Cerebellar cortex (tissue), 1 donor: ENCODE results near the gene BCL11A.

ENCODE experiments used
- DNase-seq: peaks from one replicate; pipeline ENCODE4 v3.0.0-alpha.2; 2015; ENCODE audit warnings: low spot score

Gene BCL11A

DNA sequence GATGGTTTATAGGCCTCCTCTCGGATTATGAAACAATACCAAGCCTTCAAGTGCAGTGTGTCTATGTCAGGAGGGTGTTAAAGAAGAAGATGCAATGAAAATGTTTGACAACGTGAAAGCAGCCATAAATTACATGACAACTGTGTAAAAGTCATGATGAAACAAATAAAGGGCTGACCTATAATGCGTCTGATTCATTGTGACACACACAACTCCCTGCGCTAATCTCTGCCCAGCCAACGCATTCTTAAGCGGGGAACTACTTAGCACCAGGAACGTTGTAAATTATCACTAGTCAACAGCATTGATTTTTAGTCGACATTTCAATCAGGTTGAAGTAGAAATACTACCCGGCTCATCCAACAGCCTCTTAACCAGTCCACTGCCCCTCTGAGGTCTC lies 26.8 kb downstream of the BCL11A start:
- DNase-seq, result no peak

DNA sequence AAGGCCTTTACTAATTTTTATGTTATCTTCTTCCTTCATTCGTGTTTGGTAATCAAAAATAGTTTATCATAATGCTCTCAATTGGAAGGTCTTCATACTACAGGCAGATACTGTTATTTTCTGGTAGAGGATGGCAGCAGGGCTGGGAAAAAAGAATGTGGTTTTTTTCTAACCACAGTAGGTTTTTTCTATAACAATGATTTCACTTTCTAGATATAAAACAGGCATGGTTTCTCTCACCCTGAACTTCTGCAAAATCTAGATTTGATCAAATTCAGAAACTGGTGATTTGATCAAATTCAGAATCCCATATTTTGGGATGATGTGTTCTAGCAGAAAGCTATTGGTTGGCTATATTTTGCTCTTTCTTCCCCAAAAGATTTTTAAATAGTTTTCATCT lies 27.6 kb downstream of the BCL11A start:
- no peak for DNase-seq

DNA sequence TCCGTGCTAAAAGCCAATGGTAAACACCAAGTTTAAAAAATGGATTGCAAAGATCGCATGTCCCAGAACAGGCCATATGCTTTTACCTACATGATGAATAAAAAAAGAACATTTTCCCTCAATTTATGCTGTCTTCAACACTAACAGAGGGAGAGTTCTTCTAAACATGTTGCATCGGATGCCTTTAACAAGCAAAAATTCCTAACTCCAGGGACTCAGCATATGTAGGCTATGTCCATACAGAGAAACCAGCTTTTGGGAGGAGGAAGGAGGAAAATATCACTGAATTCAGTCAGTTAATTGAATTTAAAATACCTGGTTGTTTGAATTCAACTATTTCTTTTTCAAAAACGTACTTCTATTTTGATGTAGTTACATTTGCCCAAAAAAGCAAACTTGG lies 28.6 kb downstream of the BCL11A start:
- no peak for DNase-seq

DNA sequence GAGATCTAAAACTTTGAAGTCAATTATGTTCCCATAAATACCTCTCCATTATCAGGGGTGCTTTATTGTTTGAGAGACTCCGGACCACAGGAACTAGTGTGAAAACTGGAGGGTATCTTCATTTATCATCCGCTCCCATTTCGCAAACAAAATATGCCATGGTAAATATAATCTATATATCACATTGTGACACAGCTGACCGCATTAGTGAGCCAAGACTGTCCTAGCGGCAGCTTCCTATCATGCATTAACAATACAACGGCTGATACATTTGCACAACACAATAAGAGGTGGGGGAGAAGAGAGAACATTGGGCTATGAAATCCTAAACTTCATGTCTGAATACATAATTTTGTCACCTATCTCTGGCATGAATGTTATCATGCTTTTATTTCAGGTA lies 29.5 kb downstream of the BCL11A start:
- DNase-seq, result no peak

DNA sequence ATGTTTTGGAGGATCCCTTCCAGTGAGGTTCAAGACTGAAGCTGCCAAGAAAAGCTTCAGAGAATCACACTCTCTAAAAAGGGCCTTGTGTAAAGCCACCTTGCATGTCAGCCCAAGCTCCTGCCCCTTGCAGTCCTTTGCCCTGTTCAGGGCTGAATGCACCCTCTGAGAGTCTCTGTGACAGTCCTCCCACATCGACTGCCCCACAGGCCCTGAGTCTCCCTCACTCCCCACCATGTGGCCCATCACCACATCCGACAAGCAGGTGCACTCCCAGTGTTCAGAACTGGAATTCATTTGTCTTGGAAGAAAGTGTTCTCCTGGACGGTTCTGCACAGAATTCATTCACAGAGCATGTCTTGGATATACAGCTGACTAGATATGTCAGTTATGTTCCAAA lies 31.0 kb downstream of the BCL11A start:
- DNase-seq, result no peak

DNA sequence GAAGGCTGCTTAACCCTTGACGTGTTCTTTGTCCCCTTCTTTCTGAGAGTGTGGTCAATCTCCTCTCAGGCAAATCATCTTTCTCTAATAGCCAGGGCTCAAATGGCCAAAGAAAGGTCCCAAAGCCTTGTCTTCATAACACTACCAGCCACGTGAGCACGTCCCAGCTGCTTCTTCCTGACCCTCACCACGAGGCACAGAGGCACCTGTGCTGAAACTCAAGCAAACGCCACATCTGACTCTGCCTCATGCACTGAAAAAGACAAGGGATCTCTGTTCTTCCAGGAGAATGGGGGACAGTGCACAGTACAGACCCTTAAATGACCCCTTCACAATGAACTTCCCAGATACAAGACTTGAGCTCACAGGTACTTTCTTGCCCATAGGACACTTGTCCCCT lies 31.8 kb downstream of the BCL11A start:
- no peak for DNase-seq

DNA sequence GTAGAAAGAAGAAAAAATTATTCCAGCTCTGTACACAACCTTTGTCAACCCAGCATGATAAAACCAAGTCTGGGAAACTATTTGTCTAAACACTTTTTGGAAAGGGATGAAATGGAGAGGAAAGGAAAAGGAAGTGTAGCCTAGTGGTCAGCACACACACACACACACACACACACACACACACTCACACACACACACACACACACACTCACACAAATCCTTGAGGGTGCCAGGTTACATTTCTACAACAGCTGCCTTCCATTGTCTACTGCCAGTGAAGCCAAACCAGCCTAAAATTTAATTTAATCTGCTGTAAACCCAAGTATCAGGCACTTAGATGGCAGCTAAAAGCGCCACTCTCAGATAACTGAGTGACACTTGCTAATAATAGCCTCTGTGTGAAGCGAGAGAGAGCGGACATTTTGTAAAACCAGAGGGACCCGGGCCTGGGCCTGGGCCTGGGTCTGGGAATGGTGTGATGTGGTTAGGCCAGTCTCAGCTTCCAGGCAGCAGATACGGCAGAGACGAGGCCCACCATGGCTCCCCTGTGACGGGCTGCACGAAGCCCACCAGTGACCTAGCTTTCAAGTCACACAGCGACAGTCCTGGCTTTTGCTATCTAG lies 32.4 kb downstream of the BCL11A start:
- DNase-seq, result no peak

DNA sequence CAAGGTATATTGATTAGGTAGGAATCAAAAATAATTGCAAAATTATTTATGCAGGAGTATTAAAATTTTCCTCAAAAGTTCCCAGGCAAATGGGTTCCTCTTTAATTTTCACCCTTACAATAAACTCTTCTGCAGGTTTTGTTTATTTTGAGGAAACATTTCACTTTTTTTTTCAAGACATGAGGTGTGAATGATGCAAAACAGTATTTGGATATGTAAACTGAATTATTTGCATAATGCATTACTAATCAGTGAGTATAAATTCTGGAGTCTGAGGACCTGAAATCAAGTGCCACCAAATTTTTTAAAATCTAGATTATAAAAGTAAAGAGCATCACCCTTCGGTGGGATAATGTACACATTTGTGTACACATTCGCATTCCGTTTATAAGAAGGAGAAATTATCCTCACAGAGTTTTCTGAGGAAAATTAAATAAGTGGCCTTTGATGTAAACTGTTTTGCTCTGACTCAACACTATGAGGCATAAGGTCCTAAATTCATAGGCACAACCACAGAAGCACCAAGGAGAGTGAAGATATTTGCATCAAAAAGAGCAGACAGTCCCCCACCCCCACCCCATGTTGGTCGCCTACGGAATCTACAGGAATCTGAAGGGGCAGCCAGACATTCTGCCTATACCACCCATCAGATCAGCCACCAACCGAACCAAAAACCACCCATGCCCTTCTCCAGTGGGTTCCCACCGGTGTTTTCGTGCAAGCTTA lies 33.1 kb downstream of the BCL11A start:
- no peak for DNase-seq

DNA sequence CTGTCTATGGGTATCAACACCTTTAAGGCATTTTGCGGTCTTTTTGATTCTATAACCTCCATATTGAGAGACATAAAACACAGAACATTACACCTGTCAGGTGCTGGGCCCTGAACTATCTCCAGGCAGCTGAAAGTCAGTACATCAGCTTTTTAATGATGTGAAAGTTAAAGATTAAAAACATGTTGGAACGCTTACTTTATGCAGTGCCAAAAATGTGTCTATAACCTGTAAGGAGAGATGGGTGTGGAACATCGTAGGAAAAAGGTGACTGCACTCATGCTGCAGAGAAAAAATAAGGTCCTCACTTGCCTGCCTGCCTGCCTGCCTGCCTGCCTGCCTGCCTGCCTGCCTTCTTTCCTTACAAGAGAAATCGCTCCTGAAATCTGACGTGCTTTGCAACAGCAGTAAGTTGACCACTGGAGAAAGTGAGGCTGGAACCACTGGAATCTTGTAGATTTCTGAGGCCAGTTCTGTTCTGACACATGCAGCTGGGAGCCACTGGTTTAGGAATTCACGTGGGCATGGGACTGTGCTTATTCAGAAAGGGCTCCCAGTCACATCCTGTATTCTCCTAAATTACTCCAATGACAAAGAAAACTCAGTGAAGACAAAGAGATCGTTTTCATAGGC lies 34.1 kb downstream of the BCL11A start:
- DNase-seq, result no peak

DNA sequence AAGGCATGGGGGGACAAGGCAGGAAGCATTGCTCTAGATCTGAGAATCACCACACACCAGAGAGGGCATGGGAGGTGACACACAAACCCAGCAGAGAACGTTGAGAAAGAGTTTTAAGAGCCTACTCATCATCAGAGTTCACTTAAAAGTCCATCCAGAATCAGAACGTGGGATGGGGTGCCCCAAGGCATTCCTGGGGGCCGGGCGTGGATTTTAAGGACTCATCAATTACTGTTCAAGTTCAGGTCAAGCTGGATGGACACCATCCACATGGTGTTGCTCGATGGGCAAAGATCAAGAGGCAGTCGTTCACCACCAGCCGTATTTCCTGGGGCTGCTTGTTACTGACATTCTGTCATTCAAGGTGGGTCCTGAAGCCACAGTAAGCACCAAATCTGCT lies 34.9 kb downstream of the BCL11A start:
- no peak for DNase-seq

DNA sequence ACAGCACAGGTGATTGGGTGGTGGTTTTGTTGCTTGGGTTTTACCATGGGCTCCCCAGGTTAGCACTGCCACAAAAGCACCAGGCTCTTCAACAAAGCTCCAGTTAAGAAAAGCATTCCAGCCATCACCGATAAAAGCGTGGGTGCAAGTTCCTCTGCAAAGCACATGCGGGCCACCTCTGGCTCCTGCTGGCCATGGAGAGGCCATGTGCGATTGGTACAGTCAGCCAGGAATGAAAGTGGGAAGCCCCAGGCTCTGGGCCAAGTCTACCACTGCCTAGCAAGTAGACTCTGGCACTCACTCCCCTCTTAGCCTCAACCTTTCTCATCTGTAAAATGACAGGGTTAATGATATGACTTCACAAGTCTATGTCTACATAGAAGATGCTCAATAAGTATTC lies 36.0 kb downstream of the BCL11A start:
- no peak for DNase-seq

DNA sequence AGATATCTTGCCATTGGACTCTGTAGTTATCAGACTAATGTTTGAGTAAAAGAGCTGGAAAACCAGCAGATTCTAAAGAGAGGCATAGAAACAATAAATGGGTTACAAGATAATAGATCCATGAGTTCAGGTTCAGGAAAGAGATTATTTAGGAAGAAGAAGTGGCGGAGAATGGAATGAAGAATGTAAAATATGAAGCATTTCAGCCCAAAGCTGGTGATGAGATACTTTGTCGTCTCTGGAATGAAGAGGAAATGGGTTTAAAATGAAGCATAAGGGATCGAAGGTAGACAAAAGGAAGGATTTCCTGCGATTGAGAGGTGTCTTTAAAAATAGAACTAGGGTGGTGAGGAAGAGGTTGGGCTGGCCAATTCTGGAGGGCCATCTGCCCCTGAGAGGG lies 36.6 kb downstream of the BCL11A start:
- DNase-seq, result no peak

DNA sequence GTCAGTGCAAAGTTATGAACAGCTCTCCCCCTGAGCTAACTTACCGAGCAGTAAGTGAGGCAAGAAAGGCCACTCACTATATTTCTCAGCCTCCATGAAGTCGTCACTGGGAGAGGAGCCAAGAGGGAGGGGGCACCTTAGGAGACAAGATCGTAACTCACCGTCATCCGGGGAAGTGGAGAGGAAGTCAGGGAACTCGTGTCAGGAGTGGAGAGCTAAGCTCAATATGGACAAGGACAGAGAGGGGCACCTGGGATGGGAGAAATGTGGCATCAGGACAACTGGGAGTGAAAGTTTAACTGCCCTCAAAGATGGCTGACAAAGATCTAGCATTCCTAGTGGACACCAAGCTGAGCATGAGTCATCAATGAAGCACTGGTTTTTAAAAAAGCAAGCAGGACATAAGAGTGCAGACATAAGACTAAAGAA lies 37.1 kb downstream of the BCL11A start:
- DNase-seq, result no peak

DNA sequence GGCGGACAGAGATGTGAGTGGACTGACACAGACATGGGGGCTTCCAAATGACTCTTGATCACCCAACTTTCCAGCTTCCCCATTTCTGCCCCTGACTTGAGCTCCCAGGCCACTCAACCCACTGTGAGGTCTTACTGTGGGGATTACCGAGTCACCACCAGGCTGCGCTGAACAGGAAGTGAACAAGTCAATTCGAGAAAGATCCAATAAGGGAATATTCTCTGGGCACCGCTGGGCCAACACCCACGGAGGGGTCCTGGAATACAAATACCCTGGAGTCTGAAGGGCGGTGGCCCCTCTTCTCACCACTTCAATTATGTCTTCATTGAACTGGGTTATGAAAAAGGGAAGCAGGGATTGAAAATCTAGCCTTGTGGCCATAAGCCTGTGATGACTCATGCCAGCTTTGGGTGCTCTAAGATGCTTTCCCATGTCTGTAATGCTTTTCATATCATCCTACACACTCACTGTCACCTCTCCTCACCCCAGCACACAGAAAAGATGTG lies 37.7 kb downstream of the BCL11A start:
- DNase-seq, result no peak

DNA sequence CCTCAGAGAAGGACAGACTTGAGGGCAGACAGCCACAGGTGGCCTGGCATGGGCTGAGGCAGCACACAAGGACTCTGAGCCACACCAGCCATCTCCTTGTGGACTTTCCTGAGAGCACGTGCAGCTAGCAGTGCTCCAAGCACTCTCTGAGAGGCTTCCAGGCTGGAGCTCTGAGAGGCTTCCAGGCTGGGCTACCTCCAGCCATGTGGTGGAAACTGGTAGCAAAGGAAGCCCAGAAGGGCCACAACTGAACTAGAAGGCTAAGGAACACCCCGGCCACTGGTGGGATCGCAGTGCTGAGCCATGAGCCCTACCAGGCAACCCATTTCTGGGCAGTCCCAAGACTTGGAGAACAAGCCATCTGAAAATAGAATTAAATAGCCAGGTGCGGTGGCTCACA lies 39.5 kb downstream of the BCL11A start:
- no peak for DNase-seq

DNA sequence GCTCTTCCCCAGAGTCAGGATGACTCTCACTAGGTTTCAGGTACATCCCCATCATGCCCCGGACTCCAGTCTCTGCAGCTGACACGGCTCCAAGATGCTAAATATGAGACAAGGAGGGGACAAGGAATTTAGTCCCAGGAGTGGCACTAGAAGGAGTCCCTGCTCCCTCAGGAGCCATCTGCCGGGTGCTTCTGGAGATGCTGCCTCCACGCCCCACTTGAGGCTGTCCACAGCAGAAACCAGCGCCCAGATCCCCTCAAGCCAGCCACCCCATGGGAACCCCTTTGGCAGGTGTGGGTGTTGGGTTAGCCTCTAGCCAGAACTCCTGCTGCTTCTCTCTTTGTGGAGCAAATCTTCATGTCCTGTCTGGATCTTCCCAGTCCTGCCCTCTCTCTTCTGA lies 40.3 kb downstream of the BCL11A start:
- no peak for DNase-seq

DNA sequence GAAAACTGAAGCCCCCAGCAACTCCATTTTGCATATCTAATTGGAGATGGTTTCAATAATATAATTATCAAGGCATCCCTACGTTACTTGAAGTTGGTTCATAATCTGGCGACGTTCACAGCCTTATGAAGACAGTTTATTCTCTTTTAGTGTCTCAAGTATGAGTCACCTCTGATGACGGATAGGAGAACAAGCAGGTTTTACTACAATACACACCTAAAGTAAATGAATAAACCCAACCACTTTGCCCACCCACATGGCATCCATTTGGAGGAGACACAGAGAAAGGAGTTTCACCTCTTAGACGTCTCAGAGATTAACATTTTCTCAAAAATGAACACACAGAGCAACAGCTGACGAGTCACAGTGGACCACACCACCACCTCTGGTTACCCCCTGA lies 40.8 kb downstream of the BCL11A start:
- DNase-seq, result no peak

DNA sequence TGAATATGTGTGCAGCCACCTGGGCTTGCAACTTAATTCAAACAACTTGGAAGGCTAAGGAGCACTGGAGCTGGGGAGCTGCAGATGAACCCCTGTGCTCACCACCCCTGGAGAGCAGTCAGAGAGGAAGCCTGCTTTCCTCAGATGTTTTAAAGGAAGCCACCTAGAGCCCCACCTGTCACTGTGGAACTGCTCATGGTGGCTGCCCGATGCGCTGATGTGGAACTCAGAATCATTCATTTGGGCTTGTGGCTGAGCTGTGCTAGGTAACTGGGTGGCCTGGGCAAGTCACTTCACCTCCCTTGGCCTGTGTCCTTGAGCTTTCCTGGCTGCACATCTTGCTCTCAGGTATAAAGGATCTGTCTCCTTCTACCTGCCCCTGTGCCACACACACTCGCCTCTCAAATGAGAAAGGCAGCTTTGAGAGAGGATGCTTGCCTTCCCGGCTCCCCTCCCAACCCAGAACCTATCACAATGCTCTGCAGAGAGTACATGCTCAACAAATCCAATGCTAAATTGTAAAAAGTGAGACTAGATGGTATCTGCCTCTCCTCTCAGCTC lies 41.3 kb downstream of the BCL11A start:
- DNase-seq, result no peak

DNA sequence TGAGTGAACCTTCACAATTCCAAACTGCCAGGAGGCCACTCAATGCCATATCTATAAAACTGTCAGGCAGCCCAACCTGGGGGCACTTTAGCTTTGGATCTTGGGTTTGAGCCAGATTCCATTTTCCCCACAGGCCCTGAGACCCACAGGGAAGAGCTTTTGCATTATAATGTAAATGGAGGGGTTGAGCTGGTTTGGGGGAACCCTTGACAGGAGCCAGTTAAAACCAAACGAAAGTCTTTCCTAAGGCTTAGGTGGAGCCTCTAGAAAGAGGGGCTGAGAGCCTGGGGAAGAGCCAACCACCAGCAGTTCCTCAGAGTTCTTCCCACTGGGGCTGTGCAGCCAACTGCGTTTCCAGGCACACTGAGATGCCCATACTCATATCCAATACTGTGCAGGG lies 42.7 kb downstream of the BCL11A start:
- no peak for DNase-seq

DNA sequence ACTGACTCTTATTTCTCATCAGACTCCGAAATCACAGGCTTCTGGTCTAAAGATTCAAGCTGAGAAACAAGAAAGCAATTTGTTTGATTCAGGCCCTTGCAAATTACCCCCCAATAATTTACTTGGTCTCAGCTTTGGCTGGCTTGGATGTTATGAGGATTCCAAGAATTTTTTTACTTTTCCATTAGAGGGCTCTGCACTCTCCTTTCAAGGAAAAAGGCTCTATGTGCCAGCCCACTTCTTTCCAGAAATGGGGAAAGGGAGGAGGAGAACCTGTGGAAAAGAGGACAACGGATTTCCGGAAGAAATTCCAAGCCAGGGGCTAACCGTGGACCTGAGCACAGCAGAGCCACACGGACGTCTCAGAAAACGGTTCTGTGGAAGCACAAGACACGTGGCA lies 44.4 kb downstream of the BCL11A start:
- no peak for DNase-seq

DNA sequence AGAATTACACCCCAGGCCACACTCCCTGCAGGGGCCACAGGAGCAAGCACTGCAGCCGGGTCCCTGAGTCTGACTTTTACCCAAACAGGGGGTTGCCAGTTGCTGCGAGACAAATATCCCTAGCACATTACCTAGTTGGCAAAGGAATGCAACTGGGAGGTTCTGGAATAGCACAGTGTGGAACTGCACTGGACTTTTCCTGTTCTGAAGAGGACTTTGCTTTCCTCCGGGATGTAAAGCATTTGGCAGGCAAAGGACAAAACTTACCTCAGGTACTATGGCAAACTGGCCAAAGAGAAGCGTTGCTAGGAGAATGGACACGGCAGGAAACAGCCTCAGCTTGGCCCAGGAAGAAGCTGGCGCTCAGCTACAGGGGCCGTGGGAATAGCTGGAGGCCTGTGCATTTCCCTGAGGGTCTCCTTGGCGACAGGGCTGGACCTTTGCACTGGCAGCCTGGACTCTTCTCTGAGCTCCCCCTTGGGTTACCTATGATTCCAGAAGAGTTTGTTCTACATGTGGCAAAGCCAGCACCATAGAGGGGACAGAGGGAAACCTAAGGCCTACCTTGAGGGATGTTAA lies 45.0 kb downstream of the BCL11A start:
- no peak for DNase-seq

DNA sequence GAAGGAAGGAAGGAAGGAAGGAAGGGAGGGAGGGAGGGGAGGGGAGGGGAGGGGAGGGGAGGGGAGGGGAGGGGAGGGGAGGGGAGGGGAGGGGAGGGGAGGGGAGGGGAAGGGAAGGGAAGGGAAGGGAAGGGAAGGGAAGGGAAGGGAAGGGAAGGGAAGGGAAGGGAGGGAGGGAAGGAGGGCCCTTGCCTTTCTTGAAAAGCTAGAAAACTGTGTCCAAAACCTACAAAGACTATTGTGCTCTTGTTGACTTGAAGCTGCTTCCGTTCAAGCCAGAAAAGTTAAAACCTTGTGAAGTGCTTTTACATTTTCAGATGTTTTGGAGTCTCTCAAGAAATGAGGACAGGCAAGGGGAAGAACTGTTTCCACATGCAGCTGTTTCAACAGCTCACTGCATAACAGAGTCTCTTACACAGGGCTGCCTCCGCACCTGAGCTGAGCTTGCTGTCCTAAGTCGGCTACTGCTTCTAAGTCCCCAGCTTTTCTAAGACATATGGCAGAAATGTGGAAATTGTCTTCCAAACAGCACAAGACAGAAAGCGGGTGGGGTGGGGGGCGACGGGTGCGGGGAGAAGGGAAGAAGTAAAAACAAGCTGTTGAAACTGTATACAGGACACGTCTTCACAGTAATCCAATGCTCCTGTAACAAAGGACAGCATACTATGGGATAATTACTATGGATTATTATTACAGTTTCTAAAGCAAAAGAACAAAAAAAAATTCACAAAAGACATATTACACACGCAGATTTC lies 46.1 kb downstream of the BCL11A start:
- DNase-seq, result no peak
